HUES64 (cell line): ENCODE measurements around the gene PSME3IP1.
A peak's percentile ranks its signal among the peaks of the same experiment; 100 is the strongest.

Experiments used
- H3K27ac ChIP-seq: 2 replicates; pipeline ENCODE4 v1.7.0; 2013; ENCODE audit warnings: low read depth, low read length, inconsistent platforms
- H3K27me3 ChIP-seq: 2 replicates; pipeline ENCODE4 v1.6.1; 2013; ENCODE audit warnings: mild to moderate bottlenecking, low read length; ENCODE audit not compliant: insufficient read depth
- H3K36me3 ChIP-seq: 2 replicates; pipeline ENCODE4 v1.6.1; 2013; ENCODE audit warnings: mild to moderate bottlenecking, low read length; ENCODE audit not compliant: insufficient read depth
- H3K4me1 ChIP-seq: 2 replicates; pipeline ENCODE4 v1.6.1; 2013; ENCODE audit warnings: mild to moderate bottlenecking, low read length, moderate library complexity; ENCODE audit not compliant: insufficient read depth
- H3K4me3 ChIP-seq: 2 replicates; pipeline ENCODE4 v1.5.1; 2013; ENCODE audit warnings: mild to moderate bottlenecking, low read length, moderate library complexity
- H3K9ac ChIP-seq: 2 replicates; pipeline ENCODE4 v1.6.1; 2013; ENCODE audit warnings: mild to moderate bottlenecking, low read depth, low read length
- H3K9me3 ChIP-seq: 2 replicates; pipeline ENCODE4 v1.6.1; 2013; ENCODE audit warnings: low read depth, low read length; ENCODE audit not compliant: insufficient read depth
- WGBS: fragments of 150-250, 120-280 bp; methylation state at CpG from one replicate; pipeline ENCODE4 v1.1.7; 2013; ENCODE audit warnings: missing lambda C conversion rate; 5-methylcytosine and 5-hydroxymethylcytosine counted together

Gene PSME3IP1

DNA sequence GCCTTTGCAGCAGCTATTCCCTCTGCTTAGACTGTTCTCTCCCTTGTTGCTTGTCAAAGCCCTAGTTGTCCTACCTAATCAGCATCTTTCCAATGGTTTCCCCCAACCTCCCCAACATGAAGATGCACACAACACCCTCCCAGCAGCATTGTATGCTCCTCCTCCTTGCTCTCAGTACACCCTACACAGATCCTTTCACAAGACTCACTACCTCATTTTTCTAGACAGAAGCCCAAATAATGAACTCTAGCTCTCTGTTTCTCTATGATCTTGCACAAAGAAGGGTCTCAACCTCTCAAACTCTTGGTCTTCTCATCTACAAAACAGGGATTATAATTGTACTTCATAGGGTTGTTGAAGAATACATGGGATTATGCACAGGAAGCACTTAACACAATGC is 19.4 kb downstream of the PSME3IP1 start:
- no peaks in the 10 kb centered on the region for H3K27me3 ChIP-seq
- no peak overlapping the region for H3K27ac ChIP-seq
- no peaks in the 10 kb centered on the region; the same call in 1 of the 2 replicates for H3K4me1 ChIP-seq
- no peak overlapping the region for H3K9ac ChIP-seq
- H3K9me3 ChIP-seq: no peaks in the 10 kb centered on the region
- H3K36me3 ChIP-seq: peaks cover 85% of the 10 kb centered on the region
- no peak overlapping the region for H3K4me3 ChIP-seq

DNA sequence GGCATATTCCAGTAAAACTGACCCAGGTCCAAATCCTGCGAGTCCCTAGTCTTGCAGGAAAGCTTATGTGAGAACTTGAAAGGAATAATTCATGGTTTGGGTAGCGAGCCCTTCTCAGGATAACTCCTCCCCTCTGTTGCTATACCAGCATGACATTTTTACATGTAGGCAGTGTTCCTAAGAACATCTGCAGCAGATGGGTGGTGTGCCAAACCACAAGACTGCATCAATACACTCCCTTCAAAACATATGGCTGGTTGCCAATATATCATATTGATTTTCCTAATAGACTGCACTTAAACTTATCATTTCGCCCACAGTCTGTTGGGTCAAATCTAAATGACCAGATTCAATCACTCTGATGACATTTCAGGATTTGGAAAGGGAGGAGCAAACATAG is 19.9 kb downstream of the PSME3IP1 start:
- Histone ChIP-seq H3K4me1 (no peaks in the 10 kb centered on the region; the same call in 1 of the 2 replicates), H3K27me3 (no peaks in the 10 kb centered on the region), H3K4me3 (no peak overlapping the region), H3K9me3 (no peaks in the 10 kb centered on the region), H3K27ac (no peak overlapping the region), H3K9ac (no peak overlapping the region), H3K36me3 (peaks cover 85% of the 10 kb centered on the region)
- 96% methylated on average over 3 of the region's 3 CpGs for WGBS

DNA sequence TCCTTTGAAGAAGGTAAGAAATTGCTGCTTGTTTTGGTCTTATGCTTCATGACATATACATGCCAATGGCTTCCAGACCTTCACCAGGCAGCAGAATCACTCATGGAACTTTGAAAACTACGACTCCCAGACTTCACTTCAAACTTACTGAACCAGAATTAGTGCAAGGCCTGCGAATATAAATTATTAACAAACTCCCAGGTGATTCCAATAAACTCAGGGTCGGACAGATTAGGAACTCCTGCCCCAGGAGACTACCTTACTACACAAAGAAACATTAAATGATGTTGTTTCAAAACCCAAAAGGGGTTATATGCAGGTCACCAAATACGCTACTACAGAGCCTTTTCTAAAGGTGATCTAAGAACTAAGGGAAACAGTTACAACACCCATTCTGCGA is 20.4 kb downstream of the PSME3IP1 start:
- 96% methylated on average over 5 of the region's 5 CpGs for WGBS
- no peak overlapping the region for H3K27ac ChIP-seq
- no peaks in the 10 kb centered on the region for H3K9me3 ChIP-seq
- H3K36me3 ChIP-seq: peaks cover 86% of the 10 kb centered on the region
- no peaks in the 10 kb centered on the region for H3K27me3 ChIP-seq
- no peak overlapping the region for H3K9ac ChIP-seq
- H3K4me3 ChIP-seq: no peak overlapping the region
- no peaks in the 10 kb centered on the region; the same call in 1 of the 2 replicates for H3K4me1 ChIP-seq

GRCh38 chr16:57163842-57164241 is 22.0 kb downstream of the PSME3IP1 start:
- Histone ChIP-seq H3K4me1 (peaks cover 8% of the 10 kb centered on the region), H3K27ac (no peak overlapping the region), H3K9me3 (no peaks in the 10 kb centered on the region), H3K4me3 (no peak overlapping the region), H3K27me3 (no peaks in the 10 kb centered on the region), H3K36me3 (peaks cover 79% of the 10 kb centered on the region), H3K9ac (no peak overlapping the region)
- 93% methylated on average over 1 of the region's 1 CpG for WGBS

- Histone ChIP-seq H3K4me1 (peaks cover 8% of the 10 kb centered on the region), H3K9me3 (no peaks in the 10 kb centered on the region), H3K4me3 (no peak overlapping the region), H3K27ac (peak overlapping the region; percentile 24; the same call in 1 of the 2 replicates), H3K36me3 (peaks cover 89% of the 10 kb centered on the region), H3K27me3 (no peaks in the 10 kb centered on the region), H3K9ac (no peak overlapping the region)
- WGBS: 71% methylated on average over 4 of the region's 4 CpGs
Observed at GRCh38 chr16:57159447-57159846, 26.4 kb downstream of the PSME3IP1 start.

DNA sequence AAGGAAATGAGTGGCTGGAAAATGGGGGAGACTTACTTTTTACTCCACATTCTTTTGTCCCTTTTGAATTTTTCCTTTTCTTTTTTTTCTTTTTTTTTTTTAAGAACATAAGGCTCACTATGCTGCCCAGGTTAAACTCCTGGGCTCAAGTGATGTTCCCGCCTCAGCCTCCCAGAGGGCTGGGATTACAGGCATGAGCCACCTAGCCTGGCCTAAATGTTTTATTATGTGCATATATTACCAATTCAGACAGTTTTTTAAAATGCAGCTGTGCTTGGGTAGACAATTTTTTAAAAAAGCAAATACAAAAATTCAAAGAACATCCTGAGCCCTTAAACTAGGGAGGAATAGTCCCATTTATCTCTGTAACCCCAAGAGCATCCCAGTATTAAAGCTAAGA is 28.3 kb downstream of the PSME3IP1 start:
- no peaks in the 10 kb centered on the region for H3K9me3 ChIP-seq
- no peak overlapping the region for H3K27ac ChIP-seq
- peaks cover 8% of the 10 kb centered on the region for H3K4me1 ChIP-seq
- peaks cover 91% of the 10 kb centered on the region for H3K36me3 ChIP-seq
- H3K4me3 ChIP-seq: no peak overlapping the region
- H3K9ac ChIP-seq: no peak overlapping the region
- WGBS: 83% methylated on average over 1 of the region's 1 CpG
- no peaks in the 10 kb centered on the region for H3K27me3 ChIP-seq

GRCh38 chr16:57156351-57156703 is 29.5 kb downstream of the PSME3IP1 start:
- H3K27ac ChIP-seq: no peak overlapping the region
- H3K36me3 ChIP-seq: peaks cover 83% of the 10 kb centered on the region

GRCh38 chr16:57155702-57156350 is 30.0 kb downstream of the PSME3IP1 start:
- no peak overlapping the region for H3K9ac ChIP-seq
- no peaks in the 10 kb centered on the region for H3K9me3 ChIP-seq
- H3K4me3 ChIP-seq: no peak overlapping the region
- H3K27me3 ChIP-seq: no peaks in the 10 kb centered on the region
- peaks cover 78% of the 10 kb centered on the region for H3K36me3 ChIP-seq
- H3K4me1 ChIP-seq: peaks cover 19% of the 10 kb centered on the region
- H3K27ac ChIP-seq: no peak overlapping the region
- 90% methylated on average over 5 of the region's 6 CpGs for WGBS

More at GRCh38 chr16:57156351-57156703, 29.5 kb downstream of the PSME3IP1 start:
- Histone ChIP-seq H3K27me3 (no peaks in the 10 kb centered on the region), H3K9me3 (no peaks in the 10 kb centered on the region), H3K4me3 (no peak overlapping the region), H3K9ac (no peak overlapping the region), H3K4me1 (peaks cover 14% of the 10 kb centered on the region)
- 94% methylated on average over 4 of the region's 4 CpGs for WGBS

DNA sequence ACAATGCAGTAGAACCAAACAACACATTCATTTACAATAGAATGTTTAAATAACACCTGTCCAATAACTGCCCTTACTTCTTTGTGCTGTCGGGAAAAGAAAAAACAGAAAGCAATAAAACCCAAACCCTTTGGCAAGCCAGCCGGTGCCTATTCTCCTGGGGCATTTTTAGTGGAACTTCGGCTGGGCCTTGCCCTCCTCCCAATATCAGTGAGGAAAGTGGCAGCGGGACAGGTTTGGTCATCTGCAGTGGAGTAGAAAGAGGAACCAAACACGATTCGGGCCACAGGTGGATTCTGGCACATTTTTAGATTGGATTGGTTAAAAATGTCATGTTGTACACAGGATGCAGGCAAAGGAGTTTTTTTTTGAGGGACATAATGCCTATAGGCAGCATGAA is 32.0 kb downstream of the PSME3IP1 start:
- no peak overlapping the region for H3K9ac ChIP-seq
- H3K27ac ChIP-seq: no peak overlapping the region
- no peaks in the 10 kb centered on the region for H3K9me3 ChIP-seq
- peaks cover 67% of the 10 kb centered on the region for H3K36me3 ChIP-seq
- 90% methylated on average over 6 of the region's 6 CpGs for WGBS
- H3K4me3 ChIP-seq: no peak overlapping the region
- H3K4me1 ChIP-seq: peaks cover 14% of the 10 kb centered on the region
- H3K27me3 ChIP-seq: no peaks in the 10 kb centered on the region

GRCh38 chr16:57152096-57153093 is 33.4 kb downstream of the PSME3IP1 start:
- Histone ChIP-seq H3K27ac (no peak overlapping the region), H3K36me3 (peaks cover 53% of the 10 kb centered on the region), H3K4me3 (no peak overlapping the region), H3K27me3 (no peaks in the 10 kb centered on the region), H3K9me3 (no peaks in the 10 kb centered on the region), H3K4me1 (peaks cover 24% of the 10 kb centered on the region), H3K9ac (no peak overlapping the region)
- 93% methylated on average over 4 of the region's 4 CpGs for WGBS

- H3K36me3 ChIP-seq: peaks cover 43% of the 10 kb centered on the region
- WGBS: 63% methylated on average over 2 of the region's 2 CpGs
- no peak overlapping the region for H3K27ac ChIP-seq
- H3K9me3 ChIP-seq: no peaks in the 10 kb centered on the region
- no peaks in the 10 kb centered on the region for H3K27me3 ChIP-seq
- H3K9ac ChIP-seq: no peak overlapping the region
- H3K4me3 ChIP-seq: no peak overlapping the region
- H3K4me1 ChIP-seq: peaks cover 33% of the 10 kb centered on the region
Observed at GRCh38 chr16:57151369-57151768, 34.5 kb downstream of the PSME3IP1 start.
